Karpas-422 (cell line): ENCODE data around the gene HOXD10. TPM values are rescaled to one million over a fixed set of nuclear protein-coding genes. Genes with fewer than 3 reads are reported as not detected.

Experiments used
- DNase-seq: peaks from one replicate; pipeline ENCODE4 v3.0.0-alpha.2; 2015
- H2AFZ ChIP-seq: fragments of 200-600 bp; sonication (generic); 2 replicates; pipeline ENCODE4 v1.6.1; 2014; ENCODE audit warnings: antibody characterized with exemption, low read length, mixed read lengths
- H3K27ac ChIP-seq: fragments of 200-600 bp; sonication (generic); 2 replicates; pipeline ENCODE4 v1.5.1; 2014; ENCODE audit warnings: mild to moderate bottlenecking, low read length, moderate library complexity
- H3K27me3 ChIP-seq: fragments of 200-600 bp; sonication (generic); 2 replicates; pipeline ENCODE4 v1.6.1; 2014; ENCODE audit warnings: low read length, mixed read lengths
- H3K36me3 ChIP-seq: fragments of 200-600 bp; sonication (generic); 2 replicates; pipeline ENCODE4 v1.6.1; 2014; ENCODE audit warnings: low read length, mixed read lengths; ENCODE audit not compliant: insufficient read depth
- H3K4me1 ChIP-seq: fragments of 200-600 bp; sonication (generic); 2 replicates; pipeline ENCODE4 v1.6.1; 2014; ENCODE audit warnings: mild to moderate bottlenecking, low read length, mixed read lengths
- H3K4me2 ChIP-seq: fragments of 200-600 bp; sonication (generic); 2 replicates; pipeline ENCODE4 v1.6.1; 2014; ENCODE audit warnings: low read length, low read depth, mild to moderate bottlenecking; ENCODE audit not compliant: poor library complexity, severe bottlenecking
- H3K4me3 ChIP-seq: fragments of 200-600 bp; sonication (generic); 2 replicates; pipeline ENCODE4 v1.5.1; 2014; ENCODE audit warnings: mild to moderate bottlenecking, antibody characterized with exemption, low read length, mixed read lengths
- H3K79me2 ChIP-seq: fragments of 200-600 bp; sonication (generic); 2 replicates; pipeline ENCODE4 v1.6.1; 2014; ENCODE audit warnings: mild to moderate bottlenecking, low read length, mixed read lengths
- H3K9ac ChIP-seq: fragments of 200-600 bp; sonication (generic); 2 replicates; pipeline ENCODE4 v1.6.0; 2014; ENCODE audit warnings: low read length
- H3K9me2 ChIP-seq: fragments of 200-600 bp; sonication (generic), shearing (Covaris generic); replicated peaks from 2 replicates; pipeline ENCODE4 v1.6.0; 2014; ENCODE audit warnings: mild to moderate bottlenecking, low read length, moderate library complexity; ENCODE audit not compliant: insufficient read depth
- H3K9me3 ChIP-seq: fragments of 300-700, 200-600 bp; sonication (generic); 2 replicates; pipeline ENCODE4 v1.6.1; 2014; ENCODE audit warnings: low read length, mixed read lengths
- H4K20me1 ChIP-seq: fragments of 200-600 bp; sonication (generic); 2 replicates; pipeline ENCODE4 v1.6.1; 2014; ENCODE audit warnings: mild to moderate bottlenecking, antibody characterized with exemption, low read length, low read depth; ENCODE audit not compliant: insufficient read depth
- total RNA-seq: library from RNA; depleted of rRNA; stranded (reverse); fragments of >200 nt; shearing (Covaris generic); gene quantifications from 2 replicates; pipeline ENCODE4 v1.2.3, GENCODE V29; 2014; ENCODE audit warnings: low replicate concordance

The HOXD10 gene
- total RNA-seq, 1 experiment from 2014 or later, result not detected

GRCh38 chr2:176158855-176159662, 42.5 kb downstream of the HOXD10 start:
- Histone ChIP-seq H3K79me2 (no peaks in the 10 kb centered on the region), H3K36me3 (no peaks in the 10 kb centered on the region), H4K20me1 (no peaks in the 10 kb centered on the region), H3K9ac (no peak overlapping the region), H3K27me3 (no peaks in the 10 kb centered on the region), H2AFZ (no peak overlapping the region), H3K4me1 (no peaks in the 10 kb centered on the region), H3K27ac (no peak overlapping the region), H3K9me2 (no peaks in the 10 kb centered on the region), H3K4me3 (no peak overlapping the region), H3K9me3 (no peaks in the 10 kb centered on the region), H3K4me2 (no peak overlapping the region)
- no peak for DNase-seq

GRCh38 chr2:176159663-176160250, 43.2 kb downstream of the HOXD10 start:
- no peaks in the 10 kb centered on the region for H4K20me1 ChIP-seq

GRCh38 chr2:176160251-176160985, 43.8 kb downstream of the HOXD10 start:
- Histone ChIP-seq H3K9me3 (no peaks in the 10 kb centered on the region), H4K20me1 (no peaks in the 10 kb centered on the region), H3K4me3 (no peak overlapping the region), H3K79me2 (no peaks in the 10 kb centered on the region), H3K27me3 (no peaks in the 10 kb centered on the region), H3K4me1 (no peaks in the 10 kb centered on the region), H3K4me2 (no peak overlapping the region), H3K9ac (no peak overlapping the region), H2AFZ (no peak overlapping the region), H3K9me2 (no peaks in the 10 kb centered on the region), H3K27ac (no peak overlapping the region), H3K36me3 (no peaks in the 10 kb centered on the region)
- DNase-seq, result no peak

More at GRCh38 chr2:176159663-176160250, 43.2 kb downstream of the HOXD10 start:
- no peaks in the 10 kb centered on the region for H3K9me2 ChIP-seq
- no peaks in the 10 kb centered on the region for H3K9me3 ChIP-seq
- no peak overlapping the region for H3K4me3 ChIP-seq
- H2AFZ ChIP-seq, result no peak overlapping the region
- H3K9ac ChIP-seq, result no peak overlapping the region
- no peaks in the 10 kb centered on the region for H3K79me2 ChIP-seq
- H3K27me3 ChIP-seq, result no peaks in the 10 kb centered on the region
- H3K4me2 ChIP-seq, result no peak overlapping the region
- H3K27ac ChIP-seq, result no peak overlapping the region
- H3K36me3 ChIP-seq, result no peaks in the 10 kb centered on the region
- no peak for DNase-seq
- H3K4me1 ChIP-seq, result no peaks in the 10 kb centered on the region

- no peak overlapping the region for H2AFZ ChIP-seq
- H3K4me2 ChIP-seq, result no peak overlapping the region
- no peaks in the 10 kb centered on the region for H3K36me3 ChIP-seq
- no peaks in the 10 kb centered on the region for H3K4me1 ChIP-seq
- H3K27ac ChIP-seq, result no peak overlapping the region
- no peaks in the 10 kb centered on the region for H4K20me1 ChIP-seq
- H3K9me2 ChIP-seq, result no peaks in the 10 kb centered on the region
- no peaks in the 10 kb centered on the region for H3K9me3 ChIP-seq
- no peak overlapping the region for H3K9ac ChIP-seq
- no peak overlapping the region for H3K4me3 ChIP-seq
- DNase-seq, result no peak
- no peaks in the 10 kb centered on the region for H3K27me3 ChIP-seq
- no peaks in the 10 kb centered on the region for H3K79me2 ChIP-seq
Measured at GRCh38 chr2:176160986-176161824, 44.6 kb downstream of the HOXD10 start.

- Histone ChIP-seq H3K9me2 (no peaks in the 10 kb centered on the region), H3K36me3 (no peaks in the 10 kb centered on the region), H3K9ac (no peak overlapping the region), H3K9me3 (no peaks in the 10 kb centered on the region), H3K27ac (no peak overlapping the region), H3K79me2 (no peaks in the 10 kb centered on the region), H3K4me1 (no peaks in the 10 kb centered on the region), H3K4me2 (no peak overlapping the region), H3K4me3 (no peak overlapping the region), H3K27me3 (no peaks in the 10 kb centered on the region), H2AFZ (no peak overlapping the region), H4K20me1 (no peaks in the 10 kb centered on the region)
- no peak for DNase-seq
Measured at GRCh38 chr2:176161825-176162626, 45.4 kb downstream of the HOXD10 start.

GRCh38 chr2:176162911-176163671, 46.5 kb downstream of the HOXD10 start:
- Histone ChIP-seq H3K9me3 (no peaks in the 10 kb centered on the region), H3K27ac (no peak overlapping the region)

GRCh38 chr2:176163672-176164056, 47.1 kb downstream of the HOXD10 start:
- Histone ChIP-seq H3K4me1 (no peaks in the 10 kb centered on the region), H3K27me3 (no peaks in the 10 kb centered on the region), H3K27ac (no peak overlapping the region), H4K20me1 (no peaks in the 10 kb centered on the region), H3K79me2 (no peaks in the 10 kb centered on the region), H2AFZ (no peak overlapping the region), H3K9me2 (no peaks in the 10 kb centered on the region), H3K9me3 (no peaks in the 10 kb centered on the region), H3K9ac (no peak overlapping the region), H3K4me2 (no peak overlapping the region), H3K4me3 (no peak overlapping the region), H3K36me3 (no peaks in the 10 kb centered on the region)
- no peak for DNase-seq

More at GRCh38 chr2:176162911-176163671, 46.5 kb downstream of the HOXD10 start:
- no peak overlapping the region for H3K4me2 ChIP-seq
- H3K36me3 ChIP-seq, result no peaks in the 10 kb centered on the region
- no peak overlapping the region for H3K9ac ChIP-seq
- no peaks in the 10 kb centered on the region for H3K4me1 ChIP-seq
- no peaks in the 10 kb centered on the region for H3K27me3 ChIP-seq
- no peaks in the 10 kb centered on the region for H4K20me1 ChIP-seq
- DNase-seq, result no peak
- no peaks in the 10 kb centered on the region for H3K9me2 ChIP-seq
- H3K4me3 ChIP-seq, result no peak overlapping the region
- no peak overlapping the region for H2AFZ ChIP-seq
- no peaks in the 10 kb centered on the region for H3K79me2 ChIP-seq
